GM18873 (cell line): ENCODE measurements around the gene DPCD.
A peak's percentile ranks its signal among the peaks of the same experiment; 100 is the strongest.

Experiments
- ATAC-seq: cut with Tn5 transposase; IDR thresholded peaks from one replicate; pipeline ENCODE4 v1.9.1; 2021; ENCODE audit warnings: mild to moderate bottlenecking, moderate library complexity, moderate number of reproducible peaks; ENCODE audit not compliant: unreplicated experiment, low FRiP score

Gene DPCD

DNA sequence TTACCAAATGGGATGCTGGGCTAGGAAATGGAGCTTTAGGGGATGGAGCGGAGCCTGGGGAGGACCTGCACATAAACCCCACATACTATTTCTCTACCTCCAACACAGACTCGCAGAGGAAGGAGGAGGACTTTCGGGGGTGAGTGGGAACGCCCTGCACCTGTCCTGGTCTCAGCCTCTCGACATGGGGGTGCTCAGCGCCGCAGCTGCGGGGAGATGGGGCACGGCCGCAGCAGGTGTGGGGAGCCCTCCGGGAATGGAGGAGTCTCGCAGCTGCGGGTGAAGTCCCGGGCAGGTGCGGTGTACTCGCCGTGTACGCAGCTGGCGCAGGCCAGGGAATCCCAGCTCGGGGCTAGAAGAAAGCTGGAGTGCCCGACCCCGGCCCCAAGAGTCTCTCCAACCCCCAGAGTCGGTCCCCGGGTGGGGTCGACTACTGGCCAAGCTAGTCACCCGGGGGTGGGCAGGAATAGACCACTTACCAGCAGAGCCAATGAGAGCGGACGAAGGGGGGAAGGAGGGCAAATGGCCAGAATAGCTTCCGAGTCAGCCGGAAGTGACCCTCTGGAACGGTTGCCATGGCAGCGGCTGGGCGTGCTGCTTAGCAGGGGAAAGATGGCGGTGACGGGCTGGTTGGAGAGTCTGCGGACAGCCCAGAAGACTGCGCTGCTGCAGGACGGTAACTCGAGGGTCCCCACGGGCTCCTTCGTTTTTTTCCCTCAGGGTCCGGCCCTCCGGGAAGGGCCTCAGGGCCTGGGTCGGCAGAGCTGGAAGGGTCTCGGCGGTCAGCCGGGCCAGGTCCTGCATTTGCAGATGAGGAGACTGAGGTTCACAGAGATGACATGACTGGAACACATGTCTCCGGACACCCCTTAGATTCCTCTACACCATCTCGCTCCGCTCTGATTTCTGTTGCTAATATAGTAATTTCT, at the start of gene DPCD, which contains the start of gene POLL:
DPCD (plus strand) TSS at position 597 of the 929 bp plus-strand sequence; CDS start at position 613, 16 bp downstream.
POLL (minus strand) TSS at position 533 of the 929 bp plus-strand sequence. CDS start 897 bp downstream, outside the sequence.
- ATAC-seq = peak; percentile 91

DNA sequence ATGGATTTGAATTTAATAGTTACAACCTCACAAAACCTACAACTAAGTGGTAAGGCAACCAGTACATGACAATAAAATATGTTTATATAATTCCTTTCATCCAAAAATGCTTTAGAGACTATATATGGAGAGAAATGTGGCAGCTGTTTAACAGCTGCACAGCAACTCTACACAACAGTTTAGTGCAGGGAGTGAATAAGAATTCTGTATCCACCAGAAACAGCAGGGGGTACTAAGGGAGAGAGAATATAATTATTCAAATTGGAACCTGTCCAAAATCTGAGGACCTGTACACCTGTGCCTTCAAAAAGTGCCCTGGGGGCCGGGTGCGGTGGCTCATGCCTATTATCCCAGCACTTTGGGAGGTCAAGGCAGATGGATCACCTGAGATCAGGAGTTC, 49.7 kb upstream of the DPCD start:
- no peak for ATAC-seq

DNA sequence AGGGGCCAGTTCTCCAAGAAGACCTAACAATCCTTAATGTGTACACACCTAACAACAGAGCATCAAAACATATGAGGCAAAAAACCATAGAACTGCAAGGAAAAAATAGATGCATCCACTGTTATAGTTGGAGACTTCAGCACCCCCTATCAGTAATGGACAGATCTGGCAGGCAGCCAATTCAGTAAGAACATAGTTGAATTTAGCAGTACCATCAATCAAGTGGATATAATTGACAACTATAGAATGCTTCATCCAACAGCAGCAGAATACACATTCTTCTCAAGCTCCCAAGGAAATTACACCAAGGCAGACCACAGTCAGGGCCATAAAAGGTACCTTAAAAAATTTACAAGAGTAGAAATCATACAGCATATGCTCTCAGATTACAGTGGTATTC, 42.2 kb upstream of the DPCD start:
- no peak for ATAC-seq

DNA sequence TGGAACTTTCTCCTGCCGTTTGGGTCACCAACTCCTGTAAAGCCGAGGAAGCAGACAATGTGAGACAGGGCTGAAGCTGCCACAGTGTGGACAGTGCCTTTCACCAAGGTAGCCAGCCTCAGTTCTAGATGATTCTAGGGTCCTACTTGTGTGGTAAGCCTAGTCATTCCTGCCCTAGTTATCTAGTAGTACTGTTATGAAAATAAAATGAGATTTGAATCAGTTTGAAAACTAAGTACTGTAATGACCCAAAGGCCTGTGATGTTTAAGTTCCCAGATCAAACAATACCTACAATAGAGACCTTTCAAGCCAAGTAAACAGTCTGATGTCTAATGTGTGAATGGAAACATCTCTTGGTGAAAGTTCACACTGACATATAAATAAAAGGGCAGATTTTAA, 37.2 kb upstream of the DPCD start:
- ATAC-seq = no peak

DNA sequence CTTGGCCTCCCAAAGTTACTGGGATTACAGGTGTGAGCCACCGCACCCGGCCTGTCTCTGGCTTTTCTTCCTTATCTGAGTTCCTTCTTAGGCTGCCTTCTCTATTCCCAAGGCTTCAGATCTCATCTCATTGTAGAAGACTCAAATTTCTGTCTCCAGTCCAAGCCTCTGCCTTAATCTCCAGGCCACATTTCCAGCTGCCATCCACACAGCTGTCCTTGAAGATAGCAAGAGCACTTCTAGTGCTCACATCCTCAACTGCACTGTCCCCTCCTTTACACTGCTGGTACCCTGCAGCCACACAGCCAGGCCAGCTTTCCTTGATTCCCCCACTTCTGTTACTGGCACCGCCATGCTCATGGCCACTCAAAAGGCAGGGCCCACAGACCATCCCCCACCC, 35.7 kb upstream of the DPCD start:
- no peak for ATAC-seq

DNA sequence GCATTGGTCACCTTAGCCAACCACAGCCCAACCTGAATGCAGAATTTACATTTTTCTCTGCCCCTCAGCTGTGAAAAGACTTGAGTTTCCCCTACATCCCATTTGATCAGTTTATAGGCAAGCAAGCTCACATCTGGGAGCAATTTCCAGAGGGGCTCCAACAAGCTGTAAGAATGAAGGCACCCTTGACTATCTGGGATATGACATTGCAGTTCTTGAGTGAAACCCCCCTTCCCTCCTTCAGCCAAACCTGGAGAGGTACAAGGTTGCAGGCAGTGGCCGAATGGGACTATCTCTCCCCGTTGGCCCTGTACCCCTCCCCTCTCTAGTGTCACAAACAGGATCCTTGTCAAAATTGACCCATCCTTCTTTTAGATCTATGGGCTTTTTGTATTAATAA, 30.6 kb upstream of the DPCD start:
- ATAC-seq = no peak

DNA sequence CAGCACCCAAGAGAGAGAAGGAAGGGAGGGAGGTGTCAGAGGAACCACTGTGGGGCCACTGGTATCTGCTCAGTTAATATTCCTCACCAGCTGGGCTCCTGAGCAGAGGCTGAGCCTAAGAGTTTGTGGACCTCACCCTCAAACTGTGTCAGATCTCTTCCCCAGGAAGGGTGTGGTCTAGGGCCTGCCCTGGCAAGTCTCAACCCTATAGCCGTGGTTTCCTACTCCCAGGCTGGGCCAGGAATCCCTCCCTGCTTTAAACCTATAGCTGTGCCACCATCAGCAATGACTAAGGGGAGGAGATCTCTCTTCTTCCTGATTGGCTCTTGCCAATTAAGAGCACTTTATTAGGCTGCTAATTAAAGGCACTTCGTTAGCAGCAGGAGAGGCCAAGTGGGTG, 29.9 kb upstream of the DPCD start:
- no peak for ATAC-seq

DNA sequence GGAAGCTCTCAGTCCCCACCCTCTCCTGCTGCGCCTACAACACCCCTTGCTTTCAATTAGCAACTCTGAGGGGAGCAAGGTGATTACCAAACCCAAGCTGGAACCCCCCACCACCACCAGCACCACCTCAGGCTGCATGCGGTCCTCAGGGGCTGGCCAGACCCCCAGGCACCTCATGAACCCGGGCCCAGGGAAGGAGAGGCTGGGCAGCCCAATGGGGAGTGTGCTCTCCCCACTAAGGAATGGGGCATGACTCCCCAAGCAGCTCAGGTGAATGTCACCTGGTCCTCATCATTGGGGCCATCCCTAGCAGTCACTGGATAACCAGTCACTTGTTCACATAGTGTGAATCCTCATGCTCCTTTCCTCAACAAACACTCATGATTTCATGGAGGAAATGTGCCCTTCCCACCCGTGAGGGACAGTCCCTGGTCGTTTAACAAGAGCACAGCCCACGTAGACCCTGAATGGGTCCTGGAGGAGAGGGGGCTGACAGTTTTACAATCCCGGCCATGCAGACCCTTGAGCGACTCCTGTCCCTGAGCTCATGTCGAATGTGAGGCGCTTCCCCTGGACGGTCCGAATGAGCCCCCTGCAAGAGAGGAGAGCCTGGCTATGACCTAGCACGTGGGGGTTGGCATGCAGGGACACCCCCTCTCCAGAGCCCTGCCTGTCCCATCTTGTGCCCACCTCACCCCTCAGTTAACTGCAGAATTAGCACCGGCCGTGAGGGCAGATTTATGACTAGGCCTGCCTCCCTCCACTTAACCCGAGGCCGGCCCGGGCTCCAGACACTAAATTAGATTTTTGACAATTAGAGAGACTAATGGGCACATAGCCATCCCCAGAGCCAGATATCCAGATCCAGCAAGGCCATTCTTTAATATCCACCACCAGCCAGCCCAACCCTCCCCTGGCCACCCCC, 29.2 kb upstream of the DPCD start:
- ATAC-seq = no peak

DNA sequence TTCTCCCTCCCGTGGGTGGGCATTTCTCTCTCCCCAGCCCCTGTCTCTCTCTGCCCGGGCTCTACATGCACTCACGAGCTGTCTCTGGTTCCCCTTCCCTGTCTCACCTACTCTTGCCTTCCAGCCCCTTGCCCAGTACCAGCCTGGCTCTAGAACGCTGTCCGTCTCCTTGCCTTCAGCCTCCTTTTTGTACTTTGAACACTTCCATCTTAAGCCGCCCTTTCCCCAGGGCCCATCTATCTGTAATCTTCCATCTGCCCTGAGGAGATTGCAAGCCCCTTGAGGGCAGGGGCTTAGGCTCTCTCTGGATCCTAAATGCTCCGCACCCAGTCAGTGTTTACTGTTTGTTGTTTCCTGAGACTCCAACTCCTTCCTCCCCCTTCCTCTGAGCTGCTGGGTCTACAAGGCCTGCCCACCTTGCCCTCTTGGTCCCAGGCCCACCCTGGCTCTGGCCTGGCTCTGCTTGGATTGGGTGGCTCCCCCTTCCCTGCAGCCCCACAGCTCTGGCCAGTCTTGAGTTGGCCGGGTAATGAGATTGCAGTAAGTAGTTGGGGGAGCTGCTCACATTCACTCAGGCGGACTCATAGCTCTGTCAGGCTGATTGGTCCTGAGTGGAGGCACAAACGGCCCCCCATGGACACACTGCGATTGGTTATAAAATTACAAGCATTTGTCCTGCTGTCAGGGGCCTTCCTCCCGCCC, 28.4 kb upstream of the DPCD start:
- ATAC-seq = no peak

DNA sequence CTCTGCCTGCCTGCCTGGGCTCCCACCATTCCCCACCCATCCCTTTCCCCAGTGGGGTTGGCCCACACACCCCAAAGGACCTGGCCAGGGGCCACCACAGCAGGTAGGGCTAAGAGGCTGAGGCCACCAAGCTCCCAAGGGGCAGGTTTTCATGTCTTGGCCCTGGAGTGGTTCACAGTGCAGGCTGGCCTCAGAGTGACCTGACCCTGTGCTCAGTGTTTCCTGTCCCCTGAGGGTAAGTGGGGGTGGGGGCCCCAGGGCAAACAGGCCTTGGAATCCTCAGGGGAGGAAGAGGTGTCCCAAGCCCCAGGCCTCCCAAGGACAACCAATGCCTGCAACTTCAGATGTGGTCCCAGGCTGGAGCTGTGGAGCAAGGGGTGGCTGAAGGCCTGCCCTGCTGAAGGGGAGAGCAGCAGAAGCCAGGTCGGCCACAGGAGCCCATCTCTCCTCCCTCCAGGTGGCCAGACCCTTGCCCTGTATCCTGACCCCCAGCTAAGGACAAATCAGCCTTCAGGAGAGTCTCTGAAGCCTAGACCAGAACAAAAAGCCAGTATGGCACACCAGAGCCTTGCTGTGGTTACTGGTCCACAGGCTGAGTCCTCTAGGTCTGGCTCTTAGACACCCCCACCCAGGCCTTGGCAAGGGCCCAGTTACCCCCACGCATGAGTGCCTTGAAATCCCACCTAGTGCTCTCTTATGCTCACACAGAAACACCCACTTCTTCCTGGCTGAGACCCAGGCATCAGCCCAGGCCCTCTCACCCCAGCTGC, 27.6 kb upstream of the DPCD start:
- no peak for ATAC-seq

DNA sequence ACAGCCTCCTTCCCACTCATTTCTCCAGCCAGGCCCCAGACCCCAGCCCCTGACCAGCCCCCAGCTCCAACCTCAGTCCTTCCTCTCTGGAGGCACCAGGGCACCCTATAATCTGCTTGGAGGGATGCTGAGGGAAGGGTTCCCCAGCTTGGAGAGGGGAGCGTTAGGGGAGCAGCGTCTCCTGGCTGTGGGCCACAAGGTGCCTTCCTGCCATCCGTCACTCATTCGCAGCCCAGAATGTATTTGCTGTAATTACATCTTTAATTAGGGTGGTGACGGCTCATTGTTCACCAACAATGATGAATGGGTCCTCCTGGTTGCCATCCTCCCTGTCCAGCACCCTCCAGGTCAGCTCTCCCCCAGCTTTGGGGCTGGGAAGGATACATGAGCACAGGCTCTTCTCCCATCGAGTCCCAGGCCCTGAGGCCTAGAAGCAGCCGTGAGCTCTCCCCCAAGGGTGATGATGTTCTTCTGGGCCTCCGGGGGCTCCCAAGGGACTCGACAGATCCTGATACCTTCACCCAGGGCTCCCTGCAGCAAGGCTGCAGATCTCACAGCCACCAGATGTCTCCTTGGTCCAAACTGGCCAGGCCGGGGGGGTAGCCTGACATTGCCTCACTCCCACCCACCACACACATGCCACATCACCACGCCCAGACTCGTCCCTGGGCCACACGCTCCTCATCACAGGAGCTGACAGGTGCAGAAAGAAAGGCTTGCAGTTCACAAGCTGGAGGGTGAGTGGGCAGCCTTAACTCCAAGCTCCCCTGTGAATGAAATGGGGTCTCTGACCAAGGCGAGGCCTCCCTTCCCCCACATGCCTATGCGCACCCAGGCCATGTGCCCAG, 26.8 kb upstream of the DPCD start:
- ATAC-seq = no peak

DNA sequence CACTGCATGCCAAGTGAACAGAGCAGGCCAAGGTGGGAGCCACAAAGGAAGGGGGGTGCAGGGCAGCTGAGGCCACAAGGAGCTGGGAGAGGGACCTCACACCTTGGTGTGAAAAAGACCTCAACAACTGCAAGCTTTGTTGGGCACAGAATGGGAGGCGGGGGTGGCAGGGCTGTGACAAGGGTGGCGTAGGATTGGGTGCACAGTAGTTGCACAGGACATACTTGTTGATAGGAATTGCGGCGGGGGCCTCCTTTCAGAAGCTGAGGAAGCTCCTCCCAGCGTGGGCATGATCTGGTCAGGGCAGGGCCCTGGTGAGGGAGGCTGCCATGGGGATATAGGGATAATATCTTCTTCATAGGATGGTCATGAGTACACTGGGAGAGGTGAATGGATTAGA, 25.9 kb upstream of the DPCD start:
- ATAC-seq = no peak

DNA sequence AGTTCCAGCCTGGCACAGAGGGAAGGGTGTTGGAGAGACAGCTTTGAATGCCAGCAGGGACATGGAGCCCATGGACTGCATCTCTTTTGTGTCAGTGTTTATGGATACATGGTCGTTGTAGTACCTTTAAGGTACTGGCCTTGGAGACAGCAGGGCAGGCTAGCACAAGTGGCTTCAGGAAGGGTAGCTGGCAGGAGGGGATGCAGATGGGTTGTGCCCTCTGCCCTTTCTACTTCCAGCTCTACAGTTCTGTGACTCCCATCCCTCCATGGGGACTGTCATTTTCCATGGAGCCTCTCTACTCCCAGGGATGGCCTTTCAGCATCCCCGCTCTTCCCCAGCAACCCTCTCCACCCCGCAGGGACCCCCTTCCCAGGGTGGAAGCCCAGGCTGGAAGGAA, 25.1 kb upstream of the DPCD start:
- no peak for ATAC-seq

DNA sequence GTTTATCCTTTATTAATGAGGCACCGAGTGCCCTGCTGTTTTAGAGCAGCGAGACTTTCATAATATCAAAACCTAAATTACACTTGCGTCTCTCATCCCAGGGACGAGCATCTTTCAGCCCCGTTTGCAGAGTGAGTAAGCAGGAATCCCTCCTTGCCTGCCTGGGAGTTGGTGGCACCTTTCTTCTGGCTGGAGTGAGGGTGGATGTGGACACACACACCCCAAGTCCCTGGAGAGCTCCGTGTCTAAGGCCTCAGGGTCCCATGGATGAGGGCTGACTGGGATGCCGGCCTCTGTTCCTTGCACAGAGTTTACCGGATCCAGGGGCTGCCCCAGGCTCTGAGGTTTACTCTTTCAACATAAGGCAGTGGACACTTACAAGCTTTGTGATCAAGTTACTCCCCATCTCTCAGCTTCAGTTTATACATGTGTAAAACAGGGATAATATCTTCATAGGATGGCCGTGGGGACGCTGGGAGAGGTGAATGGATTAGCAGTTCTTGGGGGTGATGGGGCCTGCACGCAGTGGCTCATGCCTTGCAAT, 24.6 kb upstream of the DPCD start:
- no peak for ATAC-seq

DNA sequence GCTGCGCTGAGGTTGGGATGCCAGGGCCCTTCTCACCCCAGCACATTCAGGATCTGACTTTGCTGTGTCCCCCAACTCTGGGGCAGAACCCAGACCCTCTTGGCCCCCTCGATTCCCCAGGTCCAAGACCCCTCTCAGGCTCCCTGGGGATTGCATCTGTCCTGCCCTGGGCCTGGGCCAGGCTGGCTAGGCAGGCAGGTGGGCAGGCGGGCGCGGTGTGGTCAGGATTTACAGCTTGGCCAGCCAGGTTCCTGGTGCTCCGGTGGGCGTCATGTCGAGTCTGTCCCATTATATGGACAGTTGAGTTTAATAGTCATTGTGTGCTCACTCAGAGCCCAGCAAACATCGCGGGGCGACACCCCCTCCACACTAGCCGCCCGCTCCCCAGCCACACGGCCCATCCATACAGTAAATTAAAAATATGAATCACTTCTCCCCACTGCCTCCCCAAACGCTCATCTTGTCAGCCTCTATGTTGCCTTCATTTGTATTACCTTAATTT, 23.6 kb upstream of the DPCD start:
- no peak for ATAC-seq

DNA sequence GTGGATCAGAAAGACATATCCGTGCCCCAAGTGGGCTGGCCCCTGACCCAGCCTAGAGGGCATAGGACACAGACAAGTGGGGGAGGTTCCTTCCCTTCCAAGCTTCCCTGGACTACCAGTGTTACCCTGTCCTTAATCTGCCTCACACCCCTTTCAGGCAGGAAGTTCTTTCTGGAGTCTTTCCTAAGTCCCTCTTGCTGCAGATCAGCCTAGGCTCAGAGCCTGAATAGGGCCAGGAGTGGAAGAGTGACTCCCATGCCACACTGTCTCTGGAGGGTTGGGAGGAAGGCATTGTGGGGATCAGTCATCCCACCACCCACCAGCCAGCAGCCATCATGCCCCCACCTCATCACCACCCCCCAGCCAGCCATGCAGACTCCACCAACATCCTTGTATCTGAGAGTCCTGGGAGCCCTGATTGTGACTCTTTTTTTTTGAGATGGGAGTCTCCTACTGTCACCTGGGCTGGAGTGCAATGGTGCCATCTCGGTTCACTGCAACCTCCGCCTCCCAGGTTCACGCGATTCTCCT, 22.7 kb upstream of the DPCD start:
- ATAC-seq = no peak

DNA sequence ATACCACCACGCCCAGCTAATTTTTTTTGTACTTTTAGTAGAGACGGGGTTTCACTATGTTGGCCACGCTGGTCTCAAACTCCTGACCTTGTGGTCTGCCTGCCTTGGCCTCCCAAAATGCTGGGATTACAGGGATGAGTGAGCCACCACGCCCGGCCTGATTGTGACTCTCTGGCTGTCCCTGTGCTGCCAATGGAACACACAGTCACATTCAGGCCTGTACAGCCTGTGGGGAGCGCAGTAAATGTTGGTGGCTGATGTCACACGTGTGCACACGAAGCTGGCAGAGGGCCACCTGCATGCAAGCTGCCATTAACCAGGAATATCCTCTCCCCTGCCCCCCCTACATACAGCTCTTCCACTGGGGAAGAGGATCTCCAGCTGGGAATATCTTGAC, 22.2 kb upstream of the DPCD start:
- ATAC-seq = no peak
